Cortex of kidney (tissue), 1 donor: ENCODE results near the gene STPG2.
A peak's percentile ranks its signal among the peaks of the same experiment; 100 is the strongest.

ENCODE experiments used
- DNase-seq: peaks from one replicate; lab custom pipeline; 2025; lab: John Stamatoyannopoulos, UW

Gene STPG2

GRCh38 chr4:98143001-98143899 is at the start of gene STPG2:
TSS of gene STPG2 (minus strand) at chr4:98143476.
- DNase-seq, result peak; percentile 20

- no peak for DNase-seq
Observed at GRCh38 chr4:98185279-98185678, 42.0 kb upstream of the STPG2 start.

- DNase-seq, result no peak
Observed at GRCh38 chr4:98181809-98182208, 38.5 kb upstream of the STPG2 start.

GRCh38 chr4:98179951-98180350 is 36.7 kb upstream of the STPG2 start:
- DNase-seq, result no peak

- DNase-seq, result no peak
Observed at GRCh38 chr4:98176531-98176930, 33.3 kb upstream of the STPG2 start.

- no peak for DNase-seq
Observed at GRCh38 chr4:98170035-98170434, 26.8 kb upstream of the STPG2 start.

GRCh38 chr4:98166731-98167041 is 23.4 kb upstream of the STPG2 start:
- no peak for DNase-seq

- no peak for DNase-seq
Observed at GRCh38 chr4:98166025-98166730, 22.9 kb upstream of the STPG2 start.

- no peak for DNase-seq
Observed at GRCh38 chr4:98162696-98163095, 19.4 kb upstream of the STPG2 start.

DNA sequence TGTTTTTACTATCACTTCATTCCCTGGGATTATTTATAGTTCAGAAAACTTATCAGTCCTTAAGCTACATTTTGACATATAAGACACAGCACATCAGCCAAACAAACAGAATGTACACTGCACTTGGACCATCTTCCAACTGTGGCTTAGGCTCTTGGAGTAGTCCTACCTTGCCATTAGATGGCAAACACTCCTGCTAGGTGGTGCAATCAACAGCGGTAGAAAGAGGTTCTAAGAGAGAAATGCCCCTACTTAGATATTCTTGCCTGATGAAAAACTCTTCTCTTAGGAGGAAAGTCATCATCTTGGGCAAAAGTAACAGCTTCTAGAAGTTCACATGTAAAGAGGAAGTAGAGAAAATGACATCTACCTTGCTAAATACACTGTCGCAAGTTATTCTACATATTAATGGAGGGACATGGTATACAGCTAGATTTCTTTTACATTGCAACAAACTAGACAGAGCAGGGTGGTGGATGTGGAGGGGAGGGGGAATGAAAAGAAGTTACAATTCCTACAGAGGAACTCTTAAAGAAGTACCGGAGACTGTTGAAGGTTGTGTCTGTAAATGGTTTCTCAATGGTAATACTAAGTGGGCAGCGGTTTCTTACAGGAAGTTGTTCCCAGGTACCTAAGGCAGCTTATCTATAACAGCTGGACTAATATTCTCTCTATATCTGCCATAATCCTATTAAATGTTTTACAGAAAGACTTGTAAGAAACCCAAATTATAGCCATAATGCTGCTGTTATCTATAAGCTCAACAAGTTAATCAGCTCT is 8.1 kb upstream of the STPG2 start:
- no peak for DNase-seq

DNA sequence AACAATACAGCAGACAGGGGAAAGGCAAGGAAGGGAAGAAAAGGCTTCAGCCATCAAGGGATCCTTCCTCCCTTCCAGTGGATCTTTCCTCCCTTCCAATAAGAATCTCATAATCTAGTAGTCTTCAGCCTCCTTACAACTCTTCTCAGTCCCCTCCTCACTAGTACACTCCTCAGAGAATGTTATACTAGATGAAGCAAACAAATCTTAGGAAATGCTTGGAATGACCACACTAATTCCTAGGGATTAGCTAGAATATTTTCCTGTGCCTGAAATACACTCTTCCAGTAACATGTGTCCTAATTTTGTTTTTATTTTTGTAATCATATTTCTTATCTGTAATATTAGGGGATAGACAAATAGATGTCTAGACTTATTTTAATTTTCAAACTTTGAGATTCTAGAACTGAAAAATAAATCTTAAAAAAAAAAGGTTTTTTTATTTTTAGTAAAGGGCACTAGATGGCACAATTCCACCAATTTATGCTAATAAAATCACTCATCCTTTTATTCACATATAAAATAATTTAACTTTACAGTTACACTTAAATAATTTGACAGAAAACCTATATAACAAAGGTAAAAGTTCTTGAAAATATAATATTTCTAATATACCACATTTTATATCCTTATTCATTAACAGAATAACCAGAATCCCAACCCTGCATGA is 7.0 kb upstream of the STPG2 start:
- no peak for DNase-seq

DNA sequence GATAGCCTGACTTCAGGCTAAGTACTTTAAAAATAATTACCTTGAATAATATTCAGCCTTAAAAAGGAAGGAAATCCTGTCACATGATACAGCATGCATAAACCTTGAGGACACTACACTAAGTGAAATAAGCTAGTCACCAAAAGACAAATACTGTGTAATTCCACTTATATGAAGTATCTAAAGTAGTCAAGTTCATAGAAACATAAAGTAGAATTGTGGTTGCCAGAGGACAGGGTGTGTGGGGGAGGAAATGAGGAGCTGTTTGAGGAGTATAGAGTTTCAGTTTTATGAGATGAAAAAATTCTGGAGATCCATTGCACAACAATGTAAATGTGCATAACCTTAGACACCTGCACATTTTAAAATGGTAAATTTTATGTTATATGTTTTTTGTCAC is 5.6 kb upstream of the STPG2 start:
- DNase-seq, result no peak

- no peak for DNase-seq
Observed at GRCh38 chr4:98126141-98126540, 17.1 kb downstream of the STPG2 start.

DNA sequence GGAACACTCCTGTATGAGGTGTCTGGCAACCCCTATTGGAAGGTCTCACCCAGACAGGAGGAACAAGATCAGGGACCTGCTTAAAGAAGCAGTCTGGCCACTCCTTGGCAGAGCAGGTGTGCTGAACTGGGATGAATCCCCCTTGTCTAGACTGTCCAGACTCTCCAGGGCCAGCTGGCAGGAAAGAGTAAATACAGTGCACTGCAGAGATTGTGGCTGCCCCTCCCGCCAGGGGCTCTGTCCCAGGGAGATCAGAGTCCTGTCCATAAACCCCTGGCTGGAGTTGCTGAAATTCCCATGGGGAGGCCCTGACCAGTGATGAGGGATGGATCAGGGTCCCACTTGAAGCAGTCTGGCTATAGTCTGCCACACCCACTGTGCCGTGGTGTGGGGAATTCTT is 17.7 kb downstream of the STPG2 start:
- DNase-seq, result no peak

DNA sequence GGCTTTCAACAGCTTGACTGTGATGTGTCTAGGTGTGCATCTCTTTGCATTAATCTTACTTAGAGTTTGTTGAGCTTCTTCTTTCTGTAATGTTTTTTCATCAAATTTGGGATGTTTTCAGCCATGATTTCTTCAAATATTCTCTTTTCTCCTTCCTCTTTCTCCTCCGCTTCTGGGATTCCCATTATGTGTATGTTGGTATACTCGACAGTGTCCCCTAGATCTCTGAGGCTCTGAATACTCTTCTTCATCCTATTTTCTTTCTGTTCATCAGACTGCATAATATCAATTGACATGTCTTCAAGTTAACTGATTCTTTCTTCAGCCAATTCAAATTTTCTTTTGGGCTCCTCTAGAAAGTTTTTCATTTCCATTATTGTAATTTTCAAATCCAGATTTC is 25.9 kb downstream of the STPG2 start:
- no peak for DNase-seq

DNA sequence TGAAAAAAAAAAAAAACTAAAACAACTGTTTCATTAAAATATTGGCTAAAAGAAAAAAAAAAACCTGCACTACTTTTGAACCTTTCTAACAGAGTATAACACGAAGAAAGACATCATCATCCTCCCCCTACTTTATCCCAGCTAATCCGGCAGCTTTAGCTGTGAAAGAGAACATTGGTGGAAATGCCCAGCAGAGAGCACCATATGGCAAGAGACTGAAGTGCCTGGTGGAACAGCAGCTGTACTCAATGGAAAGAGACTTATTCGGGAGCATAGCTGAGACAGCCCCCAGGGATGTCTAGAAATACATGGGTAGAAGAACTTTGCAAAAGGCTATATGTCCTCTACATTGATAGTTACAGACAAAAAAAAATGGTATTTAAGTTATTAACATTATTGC is 30.3 kb downstream of the STPG2 start:
- no peak for DNase-seq

GRCh38 chr4:98110929-98111328 is 32.3 kb downstream of the STPG2 start:
- DNase-seq, result no peak

- DNase-seq, result no peak
Observed at GRCh38 chr4:98110214-98110613, 33.1 kb downstream of the STPG2 start.

- DNase-seq, result no peak
Observed at GRCh38 chr4:98102660-98103059, 40.6 kb downstream of the STPG2 start.

- no peak for DNase-seq
Observed at GRCh38 chr4:98101988-98102387, 41.3 kb downstream of the STPG2 start.

GRCh38 chr4:98098764-98099163 is 44.5 kb downstream of the STPG2 start:
- no peak for DNase-seq

GRCh38 chr4:98094118-98094517 is 49.2 kb downstream of the STPG2 start:
- DNase-seq, result no peak
